Right lobe of liver (tissue), 4 donors: ENCODE measurements around the gene DRC1.

ENCODE experiments used
- POLR2A ChIP-seq: fragments of 450-650 bp; IDR thresholded peaks from one replicate; pipeline ENCODE4 v1.6.1; 2017; ENCODE audit warnings: antibody characterized with exemption, mild to moderate bottlenecking
- TF ChIP-seq, protein P1 (sequence below), 4 donors: fragments of 200-600 bp in 3 of 4; fragments of 450-650 bp in 1 of 4; IDR thresholded peaks; one replicate each; pipeline versions ENCODE4 v1.5.1 to v1.8.0; 2016 to 2022; ENCODE audit warnings: antibody characterized with exemption in 4 of 4, mild to moderate bottlenecking in 2 of 4
- donor health status: DM: no; HTN: no; CAD: no.
- donor health status: DM: no; HTN: no; CAD: no.
- donor health status: DM: no; HTN: yes; CAD: no.

DNA sequence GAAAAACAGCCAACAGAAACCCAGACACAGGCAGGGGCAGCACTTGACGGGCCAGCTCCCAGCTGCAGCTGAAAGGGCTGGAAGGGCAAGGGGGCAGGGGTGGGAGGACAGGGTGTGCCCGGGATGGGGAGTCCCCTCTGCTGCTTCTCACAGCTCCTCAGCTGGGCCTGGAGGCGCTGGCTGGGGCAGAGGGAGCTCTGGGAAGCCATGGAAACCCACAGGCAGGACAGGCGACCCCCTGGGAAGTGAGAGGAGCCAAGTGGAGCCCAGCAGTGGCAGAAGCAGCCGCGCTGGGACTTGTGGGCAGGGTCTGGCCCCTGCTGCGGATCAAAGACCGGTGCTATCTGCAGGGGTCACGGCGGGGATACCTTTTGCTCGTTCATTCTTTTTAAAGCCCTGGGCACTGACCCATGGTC lies 55.5 kb downstream of the DRC1 start:
- TF ChIP-seq, protein P1, sequence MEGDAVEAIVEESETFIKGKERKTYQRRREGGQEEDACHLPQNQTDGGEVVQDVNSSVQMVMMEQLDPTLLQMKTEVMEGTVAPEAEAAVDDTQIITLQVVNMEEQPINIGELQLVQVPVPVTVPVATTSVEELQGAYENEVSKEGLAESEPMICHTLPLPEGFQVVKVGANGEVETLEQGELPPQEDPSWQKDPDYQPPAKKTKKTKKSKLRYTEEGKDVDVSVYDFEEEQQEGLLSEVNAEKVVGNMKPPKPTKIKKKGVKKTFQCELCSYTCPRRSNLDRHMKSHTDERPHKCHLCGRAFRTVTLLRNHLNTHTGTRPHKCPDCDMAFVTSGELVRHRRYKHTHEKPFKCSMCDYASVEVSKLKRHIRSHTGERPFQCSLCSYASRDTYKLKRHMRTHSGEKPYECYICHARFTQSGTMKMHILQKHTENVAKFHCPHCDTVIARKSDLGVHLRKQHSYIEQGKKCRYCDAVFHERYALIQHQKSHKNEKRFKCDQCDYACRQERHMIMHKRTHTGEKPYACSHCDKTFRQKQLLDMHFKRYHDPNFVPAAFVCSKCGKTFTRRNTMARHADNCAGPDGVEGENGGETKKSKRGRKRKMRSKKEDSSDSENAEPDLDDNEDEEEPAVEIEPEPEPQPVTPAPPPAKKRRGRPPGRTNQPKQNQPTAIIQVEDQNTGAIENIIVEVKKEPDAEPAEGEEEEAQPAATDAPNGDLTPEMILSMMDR (IDR thresholded peaks at IDR 0.05), result no peak
- no peak for TF ChIP-seq POLR2A
